HG03103 (cell line): ENCODE data around the gene PHLDB1.
A peak's percentile ranks its signal among the peaks of the same experiment; 100 is the strongest.
"Not testable (repeated sequence)": the region's sequence is repeated elsewhere in the genome, so short reads cannot be mapped to it uniquely, and the experiment has no call there.

Source experiments
- ATAC-seq: cut with Tn5 transposase; IDR thresholded peaks from one replicate; pipeline ENCODE4 v1.9.1; 2021; ENCODE audit warnings: low read depth; ENCODE audit not compliant: unreplicated experiment

The PHLDB1 gene

DNA sequence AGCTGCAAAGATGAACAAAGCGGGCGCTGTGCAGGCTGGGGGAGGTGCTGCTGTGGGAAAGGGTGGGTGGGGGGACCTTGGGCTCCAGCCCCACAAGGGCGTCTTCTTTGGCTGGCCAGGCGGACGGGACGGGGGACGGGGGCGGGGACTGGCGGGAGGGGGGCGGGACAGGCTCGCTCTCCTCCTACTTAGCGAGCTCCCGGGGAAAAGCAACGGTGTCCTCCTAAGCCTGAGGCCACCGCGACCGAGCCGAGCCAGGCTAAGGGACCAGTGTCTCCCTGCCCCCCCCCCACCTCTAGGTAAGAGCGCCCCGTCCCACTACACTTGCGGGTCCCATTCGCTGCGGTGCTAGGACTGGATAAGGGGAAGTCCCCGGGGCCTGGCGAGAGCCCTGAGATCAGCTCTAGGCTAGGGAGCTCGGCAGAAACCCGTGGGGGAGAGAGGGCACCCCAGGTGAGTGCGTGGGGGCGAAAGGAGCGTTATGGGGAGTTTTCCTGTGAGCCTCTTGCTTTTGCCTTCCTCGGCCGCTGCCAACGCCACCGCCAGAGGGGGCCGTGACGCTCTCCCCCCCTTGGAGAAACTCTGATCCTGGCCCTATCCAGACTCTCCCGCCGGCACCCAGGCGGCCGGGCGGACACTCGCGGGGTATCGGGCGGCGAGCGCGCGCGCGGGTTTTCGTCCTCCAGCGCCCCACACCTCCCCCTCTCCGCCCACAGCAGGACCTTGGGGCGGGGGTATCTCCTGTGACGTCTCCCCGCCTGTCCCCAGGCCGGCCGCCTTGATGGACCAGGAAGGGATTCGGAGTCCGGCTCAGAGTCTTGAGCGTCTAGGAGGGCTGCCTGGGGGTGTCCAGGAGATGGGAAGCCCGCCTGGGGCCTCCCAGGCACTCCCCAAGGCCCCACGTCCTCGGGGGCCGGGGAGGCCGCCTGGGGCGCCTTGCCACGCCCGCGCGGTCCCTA lies at the start of gene PHLDB1:
PHLDB1 (plus strand) TSS at position 215 of the 959 bp plus-strand sequence. CDS start 6,222 bp downstream, outside the sequence.
- no peak for ATAC-seq

DNA sequence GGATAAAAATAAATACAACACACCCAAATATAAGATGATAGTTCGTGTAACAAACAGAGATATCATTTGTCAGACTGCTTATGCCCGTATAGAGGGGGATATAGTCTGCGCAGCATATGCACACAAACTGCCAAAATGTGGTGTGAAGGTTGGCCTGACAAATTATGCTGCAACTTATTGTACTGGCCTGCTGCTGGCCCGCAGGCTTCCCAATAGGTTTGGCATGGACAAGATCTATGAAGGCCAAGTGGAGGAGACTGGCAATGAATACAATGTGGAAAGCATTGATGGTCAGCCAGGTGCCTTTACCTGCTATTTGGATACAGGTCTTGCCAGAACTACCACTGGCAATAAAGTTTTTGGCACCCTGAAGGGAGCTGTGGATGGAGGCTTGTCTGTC lies 46.6 kb upstream of the PHLDB1 start:
- no peak for ATAC-seq

DNA sequence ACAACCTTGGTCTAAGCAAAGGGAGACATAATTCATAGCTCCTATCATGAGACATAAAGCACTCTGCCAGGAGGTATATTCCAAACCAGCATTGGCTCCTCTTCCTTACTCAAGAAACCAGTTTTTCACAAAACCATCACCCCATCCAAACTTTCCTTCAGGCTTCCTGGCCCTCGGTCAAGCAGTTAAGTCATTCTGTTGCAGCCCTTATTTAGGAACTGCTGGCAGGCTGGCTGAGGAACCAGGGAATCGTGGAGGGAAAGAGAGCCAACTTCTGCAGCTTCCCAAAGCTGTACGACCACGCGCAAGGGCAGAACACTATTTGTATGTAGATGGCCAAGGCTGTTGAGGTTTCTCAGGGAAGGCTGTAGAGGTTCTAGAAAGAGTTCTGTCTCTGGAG lies 42.4 kb upstream of the PHLDB1 start:
- ATAC-seq = no peak

DNA sequence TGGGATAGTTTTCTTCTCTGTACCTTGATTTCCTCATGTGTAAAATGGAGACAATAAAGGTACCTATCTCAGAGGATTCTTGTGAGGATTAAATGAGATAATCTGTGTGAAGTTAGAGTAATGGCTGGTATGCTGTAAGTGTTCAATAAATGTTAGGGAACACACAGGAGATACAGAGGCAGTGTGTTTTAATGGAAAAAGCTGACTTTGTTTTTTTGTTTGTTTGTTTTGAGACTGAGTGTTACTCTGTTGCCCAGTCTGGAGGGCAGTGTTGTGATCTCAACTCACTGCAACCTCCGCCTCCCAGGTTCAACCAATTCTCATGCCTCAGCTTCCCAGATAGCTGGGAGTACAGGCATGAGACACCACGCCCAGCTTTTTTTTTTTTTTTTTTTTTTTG lies 37.7 kb upstream of the PHLDB1 start:
- no peak for ATAC-seq

DNA sequence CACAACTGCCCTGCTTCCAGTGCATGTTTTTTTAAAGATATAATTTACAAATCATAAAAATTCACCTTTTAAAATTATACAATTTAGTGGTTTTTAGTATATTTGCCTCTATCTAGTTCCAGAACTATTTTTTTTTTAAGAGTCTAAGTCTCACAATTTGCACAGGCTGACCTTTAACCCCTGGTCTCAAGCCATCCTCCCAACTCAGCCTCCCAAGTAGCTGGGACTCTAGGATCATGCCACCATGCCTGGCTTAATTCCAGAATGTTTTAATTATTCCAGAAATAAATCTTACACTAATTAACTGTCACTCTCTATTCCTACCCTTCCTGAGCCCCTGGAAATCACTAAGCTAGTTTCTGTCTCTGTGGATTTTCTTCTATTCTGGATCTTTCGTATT lies 36.6 kb upstream of the PHLDB1 start:
- no peak for ATAC-seq

DNA sequence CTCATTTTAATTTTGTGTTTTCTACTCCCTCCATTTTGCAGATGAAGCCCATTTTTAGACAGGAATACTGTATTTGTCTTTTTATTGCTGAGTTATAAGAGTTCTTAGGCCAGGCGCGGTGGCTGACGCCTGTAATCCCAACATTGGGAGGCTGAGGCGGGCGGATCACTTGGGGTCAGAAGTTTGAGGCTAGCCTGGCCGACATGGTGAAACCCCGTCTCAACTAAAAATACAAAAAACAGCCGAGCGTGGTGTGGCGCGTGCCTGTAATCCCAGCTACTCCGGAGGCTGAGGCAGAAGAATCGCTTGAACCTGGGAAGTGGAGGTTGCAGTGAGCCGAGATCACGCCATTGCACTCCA lies 35.7 kb upstream of the PHLDB1 start:
- ATAC-seq = not testable (repeated sequence)

DNA sequence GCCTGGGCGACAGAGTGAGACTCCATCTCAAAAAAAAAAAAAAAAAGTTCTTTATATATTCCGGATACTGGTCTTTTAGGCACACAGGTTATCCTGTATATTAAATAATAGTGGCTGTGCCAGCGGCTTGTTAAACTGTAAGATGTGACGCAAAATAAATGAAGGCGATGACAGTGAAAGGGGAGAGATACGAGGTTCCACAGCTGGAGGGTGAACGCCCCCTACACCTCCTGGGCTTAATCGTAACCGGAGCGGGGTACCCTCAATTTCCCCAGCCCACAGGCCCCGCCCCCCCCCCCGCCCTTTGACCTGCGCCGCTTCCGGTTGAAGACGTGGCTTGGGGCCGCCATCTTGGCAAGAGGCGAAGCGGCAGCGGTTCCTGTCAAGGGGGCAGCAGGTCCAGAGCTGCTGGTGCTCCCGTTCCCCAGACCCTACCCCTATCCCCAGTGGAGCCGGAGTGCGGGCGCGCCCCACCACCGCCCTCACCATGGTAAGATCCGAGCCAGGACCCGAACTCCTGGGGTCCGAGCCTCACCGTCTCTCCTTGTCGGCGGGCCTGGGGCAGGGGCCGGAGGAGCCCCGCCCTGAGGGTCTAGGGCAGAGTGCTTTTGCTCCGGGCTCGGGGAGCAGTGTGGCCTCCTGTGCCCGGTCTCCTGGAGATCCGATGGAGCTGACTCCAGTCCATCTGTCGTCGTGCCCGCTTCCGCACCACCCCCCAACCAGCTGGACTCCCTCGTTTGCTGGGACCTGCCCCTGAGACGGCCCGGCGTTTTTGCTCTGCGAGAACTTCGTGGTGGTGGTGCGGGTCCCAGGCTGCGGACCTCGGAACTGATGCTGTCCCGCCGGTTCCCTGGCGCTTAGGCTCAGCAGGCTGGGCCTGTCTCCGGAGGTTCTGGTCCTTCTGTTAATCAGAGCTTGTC lies 35.1 kb upstream of the PHLDB1 start, which contains the start of gene ARCN1:
ARCN1 (plus strand) TSS at position 349 of the 920 bp plus-strand sequence; CDS start at position 488, 139 bp downstream.
- ATAC-seq = peak; percentile 67

DNA sequence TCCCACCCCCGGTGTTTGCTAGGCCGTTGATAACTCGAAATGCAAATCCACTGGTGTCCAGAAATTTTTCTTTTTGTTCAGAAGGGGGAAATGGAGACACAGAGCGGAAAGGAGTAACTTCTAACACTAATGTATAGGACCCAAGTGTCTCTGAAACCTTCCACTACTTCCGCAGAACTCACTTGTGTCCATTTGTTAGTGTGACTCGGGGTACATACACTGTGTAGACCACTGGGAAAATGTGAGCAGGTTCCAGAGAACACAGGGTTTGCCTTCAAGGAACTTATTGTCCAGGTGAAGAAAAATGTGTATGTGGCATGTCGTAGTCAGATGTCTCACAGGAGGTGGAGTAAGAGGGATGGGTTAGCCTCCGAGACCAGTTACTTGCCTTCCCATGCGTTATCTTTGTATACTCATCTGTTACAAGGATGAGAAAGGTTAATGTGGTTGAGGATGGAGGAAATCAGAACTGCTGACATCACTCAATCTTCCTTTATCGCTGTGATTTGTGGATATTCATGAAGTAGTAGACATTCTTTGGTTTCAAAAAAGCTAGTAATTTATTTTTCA lies 34.3 kb upstream of the PHLDB1 start:
- ATAC-seq = no peak

DNA sequence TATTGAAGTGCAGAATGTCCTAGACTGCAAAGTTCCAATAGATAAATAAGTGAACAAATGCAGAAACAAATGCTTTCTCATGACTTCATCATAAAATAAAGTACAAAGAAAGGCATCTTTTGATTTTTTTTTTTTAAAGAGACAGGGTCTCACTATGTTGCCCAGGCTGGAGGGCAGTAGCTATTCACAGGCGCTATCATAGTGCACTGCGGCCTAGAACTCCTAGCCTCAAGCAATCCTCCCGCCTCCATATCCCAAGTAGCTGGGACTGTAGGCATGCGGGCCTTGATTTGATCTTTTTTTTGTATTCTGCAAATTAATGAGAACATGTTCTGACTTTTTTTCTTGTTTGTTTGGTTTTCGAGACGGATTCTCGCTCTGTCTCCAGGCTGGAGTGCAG lies 32.8 kb upstream of the PHLDB1 start:
- no peak for ATAC-seq

DNA sequence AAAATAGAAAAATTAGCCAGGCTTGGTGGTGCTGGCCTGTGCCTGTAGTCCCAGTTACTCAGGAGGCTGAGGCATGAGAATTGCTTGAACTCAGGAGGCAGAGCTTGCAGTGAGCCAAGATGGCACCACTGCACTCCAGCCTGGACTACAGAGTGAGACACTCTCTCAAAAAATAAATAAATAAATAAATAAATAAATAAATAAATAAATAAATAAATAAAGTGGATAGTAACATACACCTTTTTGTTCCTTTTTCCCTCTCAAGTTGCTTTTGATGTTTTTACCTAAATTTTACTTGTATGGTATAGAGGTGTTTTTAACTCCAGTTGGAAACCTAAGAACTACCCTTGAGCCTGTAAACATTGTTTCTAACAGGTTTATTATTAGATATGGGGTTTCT lies 29.4 kb upstream of the PHLDB1 start:
- not testable (repeated sequence) for ATAC-seq

DNA sequence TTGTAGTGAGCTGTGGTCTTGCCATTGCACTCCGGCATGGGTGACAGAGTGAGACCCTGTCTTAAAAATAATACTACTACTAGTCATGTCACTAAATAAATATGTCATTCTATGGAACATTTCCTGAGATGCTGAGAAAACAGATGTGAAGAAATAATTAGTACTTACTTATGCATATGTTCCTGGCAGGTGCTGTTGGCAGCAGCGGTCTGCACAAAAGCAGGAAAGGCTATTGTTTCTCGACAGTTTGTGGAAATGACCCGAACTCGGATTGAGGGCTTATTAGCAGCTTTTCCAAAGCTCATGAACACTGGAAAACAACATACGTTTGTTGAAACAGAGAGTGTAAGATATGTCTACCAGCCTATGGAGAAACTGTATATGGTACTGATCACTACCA lies 26.4 kb upstream of the PHLDB1 start:
- ATAC-seq = no peak

DNA sequence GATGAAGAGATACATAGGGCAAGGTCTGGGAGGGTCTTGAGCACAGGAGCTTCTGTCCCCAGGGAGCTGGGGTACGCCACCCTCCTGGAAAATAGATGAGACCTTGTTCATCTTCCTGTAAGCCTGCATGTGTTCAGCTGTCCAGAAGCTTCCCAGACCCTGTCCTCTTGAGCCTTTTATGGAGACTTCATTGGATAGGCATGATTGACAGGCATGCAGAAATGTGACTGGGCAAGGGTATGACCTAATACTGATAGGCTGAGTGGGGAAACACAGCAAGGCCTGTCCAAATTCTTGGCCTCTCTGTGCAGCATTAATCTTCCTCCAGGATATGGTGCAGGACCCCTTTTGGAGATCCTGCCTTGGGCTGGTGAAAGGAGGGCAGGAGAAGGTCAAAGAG lies 19.5 kb upstream of the PHLDB1 start:
- no peak for ATAC-seq

DNA sequence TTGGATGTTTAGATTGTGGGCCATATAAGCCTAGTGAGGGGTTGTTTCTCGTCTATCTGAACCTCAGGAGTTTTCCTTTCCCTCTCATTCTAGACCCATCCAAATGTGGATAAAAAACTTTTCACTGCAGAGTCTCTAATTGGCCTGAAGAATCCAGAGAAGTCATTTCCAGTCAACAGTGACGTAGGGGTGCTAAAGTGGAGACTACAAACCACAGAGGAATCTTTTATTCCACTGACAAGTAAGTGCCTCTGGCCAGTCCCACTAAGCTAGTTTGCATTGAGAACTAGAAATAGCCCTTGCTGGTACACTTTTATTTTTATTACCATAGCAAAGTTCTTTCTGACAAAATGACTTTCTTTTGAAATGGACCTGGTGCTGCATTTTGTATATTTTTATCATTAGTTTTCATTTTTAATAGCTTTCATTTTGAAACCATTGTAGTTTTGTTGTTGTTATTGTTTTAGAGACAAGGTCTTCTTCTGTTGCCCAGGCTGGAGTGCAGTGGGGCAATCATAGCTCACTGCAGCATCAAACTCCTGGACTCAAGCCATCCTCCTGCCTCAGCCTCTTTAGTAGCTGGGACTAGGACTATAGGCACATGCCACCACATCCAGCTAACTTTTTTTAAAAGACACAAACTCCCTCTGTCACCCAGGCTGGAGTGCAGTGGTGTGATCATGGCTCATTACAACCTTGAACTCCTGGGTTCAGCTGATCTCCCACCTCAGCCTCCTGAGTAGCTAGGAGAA lies 14.6 kb upstream of the PHLDB1 start:
- ATAC-seq = no peak

DNA sequence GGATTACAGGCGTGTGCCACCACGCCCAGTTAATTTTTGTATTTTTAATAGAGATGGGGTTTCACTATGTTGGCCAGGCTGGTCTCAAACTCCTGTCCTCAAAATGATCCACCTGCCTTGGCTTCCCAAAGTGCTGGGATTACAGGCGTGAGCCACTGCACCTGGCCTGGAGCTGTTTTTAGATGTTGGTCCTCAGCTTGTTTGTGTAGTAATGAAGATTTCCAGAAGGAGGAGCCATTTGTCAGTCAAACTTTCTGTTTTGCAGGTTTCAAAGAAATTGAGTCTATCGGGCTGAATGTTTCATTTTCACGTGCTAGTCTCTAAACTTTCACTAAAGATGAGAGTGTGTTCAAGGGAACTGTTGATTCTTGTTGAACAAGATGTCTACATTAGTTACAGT lies 12.4 kb upstream of the PHLDB1 start:
- ATAC-seq = not testable (repeated sequence)

DNA sequence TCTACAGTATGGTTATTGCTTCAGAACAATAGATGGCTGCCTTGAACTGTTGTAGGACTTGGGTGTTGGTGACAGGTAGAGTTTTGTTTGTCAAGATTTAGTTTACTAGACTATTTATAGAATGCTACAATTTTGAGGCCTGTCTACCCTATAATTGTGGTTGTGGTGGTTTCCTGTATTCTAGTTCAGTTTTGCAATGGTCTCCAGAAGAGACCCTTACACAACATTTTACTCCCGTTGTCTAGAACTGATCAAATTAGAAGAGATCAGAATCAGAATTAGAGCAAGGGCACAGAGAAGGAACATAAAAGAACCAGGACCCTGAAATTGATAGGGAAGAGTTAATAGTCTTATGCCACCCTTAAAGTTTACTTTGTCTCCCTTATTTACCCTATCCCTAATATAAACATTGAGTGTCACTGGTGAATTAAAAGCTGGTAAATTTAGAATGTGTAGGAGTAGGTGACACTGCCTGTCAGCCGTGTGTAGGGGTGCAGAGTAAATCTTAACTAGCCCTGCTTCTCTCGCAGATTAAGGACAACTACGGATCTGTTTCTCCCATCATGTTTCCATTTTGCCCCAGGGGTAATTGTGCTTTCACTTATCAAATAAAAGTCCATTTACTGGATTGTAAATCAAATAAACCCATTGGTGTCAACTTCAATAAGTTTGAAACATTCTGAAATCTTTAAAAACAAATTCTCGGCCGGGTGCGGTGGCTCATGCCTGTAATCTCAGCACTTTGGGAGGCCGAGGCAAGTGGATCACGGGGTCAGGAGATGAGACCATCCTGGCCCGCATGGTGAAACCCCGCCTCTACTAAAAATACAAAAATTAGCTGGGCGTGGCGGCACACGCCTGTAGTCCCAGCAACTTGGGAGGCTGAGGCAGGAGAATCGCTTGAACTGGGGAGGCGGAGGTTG lies 10.9 kb upstream of the PHLDB1 start:
- no peak for ATAC-seq

DNA sequence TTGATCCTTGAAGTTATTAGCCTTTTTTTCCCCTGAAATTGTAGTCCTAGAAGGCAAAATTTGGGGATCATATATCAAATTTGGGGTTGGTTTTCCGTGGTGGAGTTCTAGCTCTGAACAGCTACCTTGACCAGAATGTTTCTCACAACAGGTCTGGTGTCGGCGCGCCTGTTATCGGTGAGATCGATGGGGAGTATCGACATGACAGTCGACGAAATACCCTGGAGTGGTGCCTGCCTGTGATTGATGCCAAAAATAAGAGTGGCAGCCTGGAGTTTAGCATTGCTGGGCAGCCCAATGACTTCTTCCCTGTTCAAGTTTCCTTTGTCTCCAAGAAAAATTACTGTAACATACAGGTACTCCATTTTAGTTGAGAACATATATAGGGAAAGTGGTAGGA lies 9.9 kb upstream of the PHLDB1 start:
- ATAC-seq = no peak

DNA sequence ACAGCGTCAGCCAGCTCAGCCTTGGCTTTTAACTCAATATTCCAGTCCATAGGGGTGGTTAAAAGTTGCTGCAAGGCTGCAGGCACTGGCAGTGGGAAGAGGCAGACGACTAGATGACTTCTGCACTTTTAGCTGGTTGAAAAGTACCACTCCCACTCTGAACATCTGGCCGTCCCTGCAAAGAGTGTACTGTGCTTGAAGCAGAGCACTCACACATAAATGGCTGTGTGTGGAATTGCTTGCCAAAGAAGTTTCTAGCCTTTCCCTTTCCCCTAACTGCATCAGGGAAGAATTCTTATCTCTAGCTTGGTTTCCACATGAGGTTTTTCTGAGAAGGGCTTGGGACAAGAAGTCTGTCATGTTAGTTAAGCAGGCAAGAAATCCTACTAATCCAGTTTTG lies 5.1 kb upstream of the PHLDB1 start:
- ATAC-seq = no peak

DNA sequence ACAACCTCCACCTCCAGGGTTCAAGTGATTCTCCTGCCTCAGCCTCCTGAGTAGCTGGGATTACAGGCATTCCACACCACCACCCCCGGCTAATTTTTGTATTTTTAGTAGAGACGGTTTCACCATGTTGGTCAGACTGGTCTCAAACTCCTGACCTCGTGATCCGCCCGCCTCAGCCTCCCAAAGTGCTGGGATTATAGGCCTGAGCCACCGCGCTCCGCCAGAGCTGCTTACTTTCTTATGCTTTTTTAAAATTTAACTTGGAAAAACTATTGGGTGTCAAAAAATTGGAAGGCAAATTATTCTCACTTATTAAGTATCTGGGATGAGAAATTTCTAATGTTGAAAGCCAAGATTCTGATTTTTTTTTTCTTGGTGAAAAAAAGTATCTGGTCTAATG lies 3.7 kb upstream of the PHLDB1 start:
- ATAC-seq = not testable (repeated sequence)

DNA sequence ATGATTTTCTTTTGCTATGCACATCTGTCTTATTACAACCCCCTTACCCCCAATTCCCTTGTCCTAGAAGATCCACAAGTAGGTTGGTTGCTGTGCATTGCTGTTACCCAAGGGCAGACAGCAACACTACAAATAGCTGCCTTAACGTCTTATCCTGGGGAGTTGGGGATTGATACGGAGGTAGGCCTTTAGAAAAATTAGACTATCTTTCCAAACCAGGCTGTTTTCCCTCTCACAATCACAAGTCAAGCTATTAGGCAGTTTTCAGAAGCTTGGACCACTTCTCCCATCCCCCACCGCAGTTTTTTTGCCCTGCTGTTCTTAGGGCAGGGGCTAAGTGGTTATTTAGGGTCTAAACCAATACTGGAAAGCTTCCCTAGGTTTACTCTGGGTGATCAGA lies 2.8 kb upstream of the PHLDB1 start:
- no peak for ATAC-seq
